Measurements from ENCODE around the gene HOXC13. TPM values are rescaled to one million over a fixed set of nuclear protein-coding genes. Genes with fewer than 3 reads are reported as not detected.

The HOXC13 gene
- total and polyA plus RNA-seq, 4 donors, result not detected

GRCh38 chr12:53956914-53957536, 18.4 kb downstream of the HOXC13 start:
- no peak overlapping the region for H3K4me3 ChIP-seq
- no peak overlapping the region for H3K27ac ChIP-seq (ENCODE audit: low read depth in 1 of 2, low read length in 1 of 2)
- H3K27me3 ChIP-seq (ENCODE audit: control insufficient read depth in 3 of 3, insufficient read depth in 3 of 3, low read length in 2 of 3), result peaks cover 16 to 97% (median 93%) of the 10 kb centered on the region in 3 donors
- H3K36me3 ChIP-seq (ENCODE audit: control insufficient read depth in 4 of 4, insufficient read depth in 4 of 4, low read length in 4 of 4), result no peaks in the 10 kb centered on the region
- no peak overlapping the region for H3K9ac ChIP-seq (ENCODE audit: insufficient read depth in 1 of 2, low read length in 2 of 2)
- ATAC-seq (ENCODE audit: insufficient read depth, low FRiP score), result no peak
- TF ChIP-seq, protein P1, sequence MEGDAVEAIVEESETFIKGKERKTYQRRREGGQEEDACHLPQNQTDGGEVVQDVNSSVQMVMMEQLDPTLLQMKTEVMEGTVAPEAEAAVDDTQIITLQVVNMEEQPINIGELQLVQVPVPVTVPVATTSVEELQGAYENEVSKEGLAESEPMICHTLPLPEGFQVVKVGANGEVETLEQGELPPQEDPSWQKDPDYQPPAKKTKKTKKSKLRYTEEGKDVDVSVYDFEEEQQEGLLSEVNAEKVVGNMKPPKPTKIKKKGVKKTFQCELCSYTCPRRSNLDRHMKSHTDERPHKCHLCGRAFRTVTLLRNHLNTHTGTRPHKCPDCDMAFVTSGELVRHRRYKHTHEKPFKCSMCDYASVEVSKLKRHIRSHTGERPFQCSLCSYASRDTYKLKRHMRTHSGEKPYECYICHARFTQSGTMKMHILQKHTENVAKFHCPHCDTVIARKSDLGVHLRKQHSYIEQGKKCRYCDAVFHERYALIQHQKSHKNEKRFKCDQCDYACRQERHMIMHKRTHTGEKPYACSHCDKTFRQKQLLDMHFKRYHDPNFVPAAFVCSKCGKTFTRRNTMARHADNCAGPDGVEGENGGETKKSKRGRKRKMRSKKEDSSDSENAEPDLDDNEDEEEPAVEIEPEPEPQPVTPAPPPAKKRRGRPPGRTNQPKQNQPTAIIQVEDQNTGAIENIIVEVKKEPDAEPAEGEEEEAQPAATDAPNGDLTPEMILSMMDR (IDR thresholded peaks at IDR 0.05; ENCODE audit: control extremely low read depth, extremely low read depth), result no peak
- peaks cover 0 to 9% (median 0%) of the 10 kb centered on the region in 5 donors for H3K4me1 ChIP-seq (ENCODE audit: control insufficient read depth in 5 of 5, insufficient read depth in 5 of 5, low read length in 5 of 5)
- WGBS, 2 donors, result 8 to 10% methylated on average over 11 of the region's 11 CpGs
- peaks cover 0 to 15% (median 0%) of the 10 kb centered on the region in 4 donors for H3K9me3 ChIP-seq (ENCODE audit: control insufficient read depth in 4 of 4, insufficient read depth in 3 of 4, low read length in 3 of 4)
- DNase-seq, result no peak

- DNase-seq, result no peak
- no peak for ATAC-seq (ENCODE audit: insufficient read depth, low FRiP score)
- H3K9me3 ChIP-seq (ENCODE audit: control insufficient read depth in 4 of 4, insufficient read depth in 3 of 4, low read length in 3 of 4), result peaks cover 0 to 15% (median 0%) of the 10 kb centered on the region in 4 donors
- TF ChIP-seq, protein P1 (IDR thresholded peaks at IDR 0.05; ENCODE audit: control extremely low read depth, extremely low read depth), result no peak
- no peaks in the 10 kb centered on the region for H3K36me3 ChIP-seq (ENCODE audit: control insufficient read depth in 4 of 4, insufficient read depth in 4 of 4, low read length in 4 of 4)
- 22 to 24% methylated on average over 3 of the region's 3 CpGs for WGBS, 2 donors
- peaks cover 0 to 9% (median 0%) of the 10 kb centered on the region in 5 donors for H3K4me1 ChIP-seq (ENCODE audit: control insufficient read depth in 5 of 5, insufficient read depth in 5 of 5, low read length in 5 of 5)
- no peak overlapping the region for H3K27ac ChIP-seq (ENCODE audit: low read depth in 1 of 2, low read length in 1 of 2)
- H3K4me3 ChIP-seq, result no peak overlapping the region
- H3K27me3 ChIP-seq (ENCODE audit: control insufficient read depth in 3 of 3, insufficient read depth in 3 of 3, low read length in 2 of 3), result peaks cover 20 to 97% (median 94%) of the 10 kb centered on the region in 3 donors
- H3K9ac ChIP-seq (ENCODE audit: insufficient read depth in 1 of 2, low read length in 2 of 2), result no peak overlapping the region
These were observed 19.5 kb downstream of the HOXC13 start for GRCh38 chr12:53958128-53958527.

- H3K36me3 ChIP-seq (ENCODE audit: control insufficient read depth in 4 of 4, insufficient read depth in 4 of 4, low read length in 4 of 4), result no peaks in the 10 kb centered on the region
- no peak overlapping the region for H3K9ac ChIP-seq (ENCODE audit: insufficient read depth in 1 of 2, low read length in 2 of 2)
- H3K4me3 ChIP-seq, result no peak overlapping the region
- DNase-seq, result no peak
- peaks cover 25 to 97% (median 94%) of the 10 kb centered on the region in 3 donors for H3K27me3 ChIP-seq (ENCODE audit: control insufficient read depth in 3 of 3, insufficient read depth in 3 of 3, low read length in 2 of 3)
- peaks cover 0 to 15% (median 0%) of the 10 kb centered on the region in 4 donors for H3K9me3 ChIP-seq (ENCODE audit: control insufficient read depth in 4 of 4, insufficient read depth in 3 of 4, low read length in 3 of 4)
- no peak overlapping the region for H3K27ac ChIP-seq (ENCODE audit: low read depth in 1 of 2, low read length in 1 of 2)
- H3K4me1 ChIP-seq (ENCODE audit: control insufficient read depth in 5 of 5, insufficient read depth in 5 of 5, low read length in 5 of 5), result peaks cover 0 to 10% (median 0%) of the 10 kb centered on the region in 5 donors
- 10 to 16% methylated on average over 4 of the region's 4 CpGs for WGBS, 2 donors
- ATAC-seq (ENCODE audit: insufficient read depth, low FRiP score), result no peak
- TF ChIP-seq, protein P1 (IDR thresholded peaks at IDR 0.05; ENCODE audit: control extremely low read depth, extremely low read depth), result no peak
These were observed 20.7 kb downstream of the HOXC13 start for GRCh38 chr12:53959314-53959713.
